A549 (cell line): ENCODE measurements around the gene BNIP3. TPM values are rescaled to one million over a fixed set of nuclear protein-coding genes. Genes with fewer than 3 reads are reported as not detected.

Source experiments
- ATAC-seq, 2 experiments: fragments of 200-7000 bp in 1 of 2; fragments of >200 bp in 1 of 2; cut with Nextera tagmentation in 1 of 2; cut with Tn5 transposase in 1 of 2; 3 replicates each; pipeline versions ENCODE4 v1.8.0 to v1.9.1; 2018 to 2020; ENCODE audit warnings: mild to moderate bottlenecking in 1 of 2, moderate library complexity in 1 of 2
- CTCF ChIA-PET: fragments of 300-600 bp; sonication (Branson Sonifier 250); formaldehyde crosslinking; extraction: SDS; loops from one replicate; lab custom pipeline; 2021; ENCODE audit warnings: antibody characterized with exemption, inconsistent platforms; lab: Yijun Ruan, JAX
- POLR2A ChIA-PET: fragments of 350-600 bp; formaldehyde crosslinking; extraction: SDS; loops from one replicate; lab custom pipeline; 2021; ENCODE audit warnings: antibody characterized with exemption, inconsistent platforms; lab: Yijun Ruan, JAX
- DNase-seq, 2 experiments: peaks; one replicate each; pipeline versions ENCODE4 v3.0.0 to v3.0.0-alpha.2; 2011 to 2016; ENCODE audit warnings: low read depth in 1 of 2, low spot score in 1 of 2
- FAIRE-seq: peaks from 2 replicates; lab custom pipeline; 2011; peaks lifted over from hg19 to GRCh38; lab: Jason Lieb, UNC
- H3K27ac ChIP-seq, 2 experiments: fragments of >200 bp; sonication (Bioruptor Twin); formaldehyde crosslinking; 3 replicates each; pipeline ENCODE4 v1.5.1; 2016 to 2017
- H3K4me1 ChIP-seq: fragments of >200 bp; sonication (Bioruptor Twin); formaldehyde crosslinking; 3 replicates; pipeline ENCODE4 v1.6.1; 2016
- H3K4me2 ChIP-seq: fragments of >200 bp; sonication (Bioruptor Twin); formaldehyde crosslinking; 3 replicates; pipeline ENCODE4 v1.6.1; 2016
- H3K4me3 ChIP-seq: fragments of >200 bp; sonication (Bioruptor Twin); formaldehyde crosslinking; 3 replicates; pipeline ENCODE4 v1.5.1; 2016
- H3K9me3 ChIP-seq: fragments of >200 bp; sonication (Bioruptor Twin); formaldehyde crosslinking; 3 replicates; pipeline ENCODE4 v1.6.1; 2016
- BHLHE40 ChIP-seq: IDR thresholded peaks from 2 replicates; pipeline ENCODE4 v1.6.1; 2012; ENCODE audit warnings: low read depth, low read length, inconsistent platforms
- CHD2 ChIP-seq: fragments of 150-350 bp; IDR thresholded peaks from 2 replicates; pipeline ENCODE4 v1.6.1; 2014; ENCODE audit warnings: low read length; ENCODE audit not compliant: partially characterized antibody
- E2F6 ChIP-seq: IDR thresholded peaks from 2 replicates; pipeline ENCODE4 v1.6.1; 2012; ENCODE audit warnings: low read depth, borderline replicate concordance
- EHMT2 ChIP-seq: fragments of 200-600 bp; sonication (generic); IDR thresholded peaks from 2 replicates; pipeline ENCODE4 v1.6.1; 2016; ENCODE audit warnings: antibody characterized with exemption, low read depth, mild to moderate bottlenecking, moderate library complexity
- ELK1 ChIP-seq: fragments of 150-350 bp; IDR thresholded peaks from 2 replicates; pipeline ENCODE4 v1.6.1; 2014; ENCODE audit warnings: low read depth, mild to moderate bottlenecking, low read length
- EP300 ChIP-seq, 2 experiments: fragments of >200 bp; sonication (Bioruptor Twin); formaldehyde crosslinking; IDR thresholded peaks; 2 replicates in 1 of 2; 3 replicates in 1 of 2; pipeline ENCODE4 v1.6.1; 2016 to 2017
- ESRRA ChIP-seq: fragments of 150-350 bp; IDR thresholded peaks from 2 replicates; pipeline ENCODE4 v1.6.1; 2014; ENCODE audit warnings: mild to moderate bottlenecking, low read length, borderline replicate concordance
- FOXS1 ChIP-seq: fragments of 250-450 bp; sonication (Bioruptor Pico); IDR thresholded peaks from 2 replicates; pipeline ENCODE4 v1.5.0; 2020; ENCODE audit warnings: mild to moderate bottlenecking, moderate library complexity
- GATA3 ChIP-seq: IDR thresholded peaks from 2 replicates; pipeline ENCODE4 v1.6.1; 2012; ENCODE audit warnings: borderline replicate concordance
- HDAC2 ChIP-seq: fragments of 200-600 bp; sonication (generic); IDR thresholded peaks from 2 replicates; pipeline ENCODE4 v1.6.1; 2016
- HMGXB4 ChIP-seq: fragments of 250-450 bp; sonication (Bioruptor Pico); IDR thresholded peaks from 2 replicates; pipeline ENCODE4 v1.5.0; 2021; ENCODE audit warnings: mild to moderate bottlenecking, moderate library complexity, borderline replicate concordance
- HOXB13 ChIP-seq: fragments of 250-450 bp; sonication (Bioruptor Pico); IDR thresholded peaks from 2 replicates; pipeline ENCODE4 v1.5.0; 2020; ENCODE audit warnings: low read depth, mild to moderate bottlenecking, moderate library complexity
- JUN ChIP-seq, 2 experiments: fragments of >200 bp; sonication (Bioruptor Twin); formaldehyde crosslinking; IDR thresholded peaks; 2 replicates in 1 of 2; 3 replicates in 1 of 2; pipeline ENCODE4 v1.6.1; 2016 to 2017
- JUNB ChIP-seq: fragments of >200 bp; sonication (Bioruptor Twin); formaldehyde crosslinking; IDR thresholded peaks from 2 replicates; pipeline ENCODE4 v1.6.1; 2016
- KDM1A ChIP-seq: fragments of 200-600 bp; sonication (generic); IDR thresholded peaks from 2 replicates; pipeline ENCODE4 v1.6.1; 2016; ENCODE audit warnings: low read depth, mild to moderate bottlenecking
- MAZ ChIP-seq: fragments of 150-350 bp; IDR thresholded peaks from 2 replicates; pipeline ENCODE4 v1.6.1; 2014; ENCODE audit warnings: antibody characterized with exemption, low read depth, low read length, borderline replicate concordance
- MYC ChIP-seq: IDR thresholded peaks from 2 replicates; pipeline ENCODE4 v1.6.1; 2012; ENCODE audit warnings: mild to moderate bottlenecking, inconsistent platforms, low read length, improper control_type of control experiment, borderline replicate concordance
- NPAS2 ChIP-seq: fragments of 250-450 bp; sonication (Bioruptor Pico); IDR thresholded peaks from 2 replicates; pipeline ENCODE4 v1.8.0; 2022; ENCODE audit warnings: mild to moderate bottlenecking, moderate library complexity, borderline replicate concordance
- PBX3 ChIP-seq: IDR thresholded peaks from 2 replicates; pipeline ENCODE4 v1.6.1; 2012
- POLR2A ChIP-seq: IDR thresholded peaks from 2 replicates; pipeline ENCODE4 v1.6.1; 2012; ENCODE audit warnings: mild to moderate bottlenecking, low read length
- POLR2AphosphoS2 ChIP-seq: conservative IDR thresholded peaks from 2 replicates; pipeline ENCODE4 v1.6.1; 2012; ENCODE audit warnings: low read length, improper control_type of control experiment, inconsistent platforms
- SREBF2 ChIP-seq: fragments of 450-650 bp; IDR thresholded peaks from 2 replicates; pipeline ENCODE4 v1.6.1; 2014; ENCODE audit warnings: mild to moderate bottlenecking, moderate library complexity
- TFCP2L1 ChIP-seq: fragments of 250-450 bp; sonication (Bioruptor Pico); IDR thresholded peaks from 2 replicates; pipeline ENCODE4 v1.5.0; 2021; ENCODE audit warnings: mild to moderate bottlenecking
- USF2 ChIP-seq: fragments of 450-650 bp; IDR thresholded peaks from 2 replicates; pipeline ENCODE4 v1.6.1; 2014; ENCODE audit warnings: antibody characterized with exemption
- ZC3H11A ChIP-seq: fragments of 450-650 bp; IDR thresholded peaks from 2 replicates; pipeline ENCODE4 v1.6.1; 2014; ENCODE audit warnings: antibody characterized with exemption, mild to moderate bottlenecking
- ZFP36 ChIP-seq: fragments of 450-650 bp; IDR thresholded peaks from 2 replicates; pipeline ENCODE4 v1.6.1; 2014; ENCODE audit warnings: borderline replicate concordance; ENCODE audit not compliant: partially characterized antibody
- ZNF302 ChIP-seq: fragments of 250-450 bp; sonication (Bioruptor Pico); IDR thresholded peaks from 2 replicates; pipeline ENCODE4 v1.9.0; 2021; ENCODE audit warnings: inconsistent platforms, mild to moderate bottlenecking, moderate library complexity
- ZSCAN20 ChIP-seq: fragments of 250-450 bp; sonication (Bioruptor Pico); IDR thresholded peaks from 2 replicates; pipeline ENCODE4 v1.8.0; 2022; ENCODE audit warnings: mild to moderate bottlenecking, moderate library complexity
- WGBS: methylation state at CpG from one replicate; pipeline ENCODE4 v1.1.6; 2017; ENCODE audit errors: missing lambda C conversion rate; 5-methylcytosine and 5-hydroxymethylcytosine counted together
- polyA plus RNA-seq, 4 experiments: library from polyadenylated mRNA; depleted of rRNA in 3 of 4; stranded (reverse); fragments of >200 nt; fragmentation: RNase III in 1 of 4; extraction: RNeasy Plus Mini Kit Qiagen cat#74134 plus additional on column Dnase treatment in 1 of 4; gene quantifications; 2 replicates in 3 of 4; 3 replicates in 1 of 4; pipeline ENCODE4 v1.2.3, GENCODE V29; 2011 to 2017

Gene BNIP3
- polyA plus RNA-seq, 2 of the 4 experiments (the other 2 are of a cell fraction), result 46.9 to 51.2 TPM

- 83% methylated on average over 18 of the region's 18 CpGs for WGBS
- Histone ChIP-seq H3K4me1 (peaks cover 3% of the 10 kb centered on the region; the same call in 1 of the 3 replicates), H3K4me2 (no peak overlapping the region), H3K4me3 (no peak overlapping the region), H3K9me3 (no peaks in the 10 kb centered on the region), H3K27ac (no peak overlapping the region)
- DNase-seq, result no peak
- no peak for ATAC-seq
- no peak for FAIRE-seq
- ChIA-PET CTCF (interaction anchor here (0.8 to 7.6 kb wide), 39 partner anchors 8 to 1896 kb away, joined by 3 to 104 read pairs (median 11); partner anchors contain the start of gene BNIP3), POLR2A (no interaction called here)
- TF ChIP-seq PBX3 (no peak), ZNF302 (CRISPR knock-in tag) (no peak), KDM1A (no peak), BHLHE40 (no peak), CHD2 (no peak), ELK1 (no peak), ZC3H11A (no peak), MAZ (no peak), HMGXB4 (CRISPR knock-in tag) (no peak), HOXB13 (CRISPR knock-in tag) (no peak), E2F6 (no peak), JUN (IDR thresholded peaks at IDR 0.05) (no peak), SREBF2 (no peak)
Measured at GRCh38 chr10:132022241-132022640, 40.5 kb upstream of the BNIP3 start.

- no peak for DNase-seq
- POLR2A ChIA-PET, result no interaction called here
- no peak overlapping the region for H3K4me3 ChIP-seq
- ATAC-seq, result no peak
- FAIRE-seq, result no peak
- no peak overlapping the region for H3K4me2 ChIP-seq
- no peak overlapping the region for H3K27ac ChIP-seq
- 79% methylated on average over 13 of the region's 16 CpGs for WGBS
- H3K9me3 ChIP-seq, result no peaks in the 10 kb centered on the region
- TF ChIP-seq GATA3 (no peak), POLR2A (no peak), ESRRA (no peak), ZSCAN20 (CRISPR knock-in tag) (no peak), EHMT2 (no peak), HDAC2 (no peak), NPAS2 (CRISPR knock-in tag) (no peak), JUNB (no peak), POLR2AphosphoS2 (no peak), EP300 (IDR thresholded peaks at IDR 0.05) (no peak), FOXS1 (CRISPR knock-in tag) (no peak), ELK1 (no peak), ZFP36 (no peak), USF2 (no peak), MYC (no peak), TFCP2L1 (CRISPR knock-in tag) (no peak)
- TF ChIP-seq, all 56 proteins: peak for 0
- H3K4me1 ChIP-seq, result no peaks in the 10 kb centered on the region
- CTCF ChIA-PET, result interaction anchor here (1.7 to 7.6 kb wide), 9 partner anchors 14 to 136 kb away, joined by 7 to 104 read pairs (median 24); no protein-coding TSS in a partner anchor
Measured at GRCh38 chr10:132021504-132022143, 39.9 kb upstream of the BNIP3 start.
